ENCODE data around the gene STOML1. TPM values are rescaled to one million over a fixed set of nuclear protein-coding genes. Genes with fewer than 3 reads are reported as not detected.
A peak's percentile ranks its signal among the peaks of the same experiment; 100 is the strongest.
"Not testable (repeated sequence)": the region's sequence is repeated elsewhere in the genome, so short reads cannot be mapped to it uniquely, and the experiment has no call there.

The STOML1 gene
- total RNA-seq, 1 donor = 19.0 TPM

- no peak for DNase-seq (ENCODE audit: low read depth)
- H3K4me3 ChIP-seq (ENCODE audit: low read depth, low read length) = no peak overlapping the region
- no peak for TF ChIP-seq CTCF (IDR thresholded peaks at IDR 0.05; ENCODE audit: insufficient read depth, low read depth, low read length)
These were observed 50.6 kb downstream of the STOML1 start for GRCh38 chr15:73941449-73941848.

GRCh38 chr15:73941044-73941443 lies 51.1 kb downstream of the STOML1 start:
- peak; percentile 76 for DNase-seq (ENCODE audit: low read depth)
- no peak overlapping the region for H3K4me3 ChIP-seq (ENCODE audit: low read depth, low read length)
- no peak for TF ChIP-seq CTCF (IDR thresholded peaks at IDR 0.05; ENCODE audit: insufficient read depth, low read depth, low read length)

GRCh38 chr15:73940061-73940981 lies 51.8 kb downstream of the STOML1 start:
- TF ChIP-seq CTCF (IDR thresholded peaks at IDR 0.05; ENCODE audit: insufficient read depth, low read depth, low read length) = no peak
- peak; percentile 59 for DNase-seq (ENCODE audit: low read depth)
- H3K4me3 ChIP-seq (ENCODE audit: low read depth, low read length) = no peak overlapping the region

- TF ChIP-seq CTCF (IDR thresholded peaks at IDR 0.05; ENCODE audit: insufficient read depth, low read depth, low read length) = no peak
- DNase-seq (ENCODE audit: low read depth) = no peak
- no peak overlapping the region for H3K4me3 ChIP-seq (ENCODE audit: low read depth, low read length)
These were observed 53.0 kb downstream of the STOML1 start for GRCh38 chr15:73939138-73939537.

GRCh38 chr15:73938516-73938915 lies 53.6 kb downstream of the STOML1 start:
- not testable (repeated sequence) for H3K4me3 ChIP-seq (ENCODE audit: low read depth, low read length); DNase-seq (ENCODE audit: low read depth)

- no peak for DNase-seq (ENCODE audit: low read depth)
These were observed 54.4 kb downstream of the STOML1 start for GRCh38 chr15:73937726-73938125.

More at GRCh38 chr15:73937726-73938125, 54.4 kb downstream of the STOML1 start:
- TF ChIP-seq CTCF (IDR thresholded peaks at IDR 0.05; ENCODE audit: insufficient read depth, low read depth, low read length) = no peak
- no peak overlapping the region for H3K4me3 ChIP-seq (ENCODE audit: low read depth, low read length)
